H1 (cell line): ENCODE measurements around the gene TMLHE. TPM values are rescaled to one million over a fixed set of nuclear protein-coding genes. Genes with fewer than 3 reads are reported as not detected.

Experiments used
- CTCF ChIA-PET: fragments of 300-600 bp; sonication (Branson Sonifier 250); formaldehyde crosslinking; loops from one replicate; lab custom pipeline; 2021; ENCODE audit not compliant: partially characterized antibody; lab: Charles Lee
- POLR2A ChIA-PET: fragments of 300-600 bp; sonication (Branson Sonifier 250); formaldehyde crosslinking; loops from one replicate; lab custom pipeline; 2021; ENCODE audit warnings: inconsistent platforms; ENCODE audit not compliant: partially characterized antibody; lab: Charles Lee
- DNase-seq, 2 experiments: peaks; one replicate each; pipeline versions ENCODE4 v3.0.0 to v3.0.0-alpha.2; 2010 to 2022; ENCODE audit warnings: low spot score in 2 of 2, low read depth in 1 of 2, mixed read lengths in 1 of 2
- FAIRE-seq: peaks from 2 replicates; lab custom pipeline; 2011; peaks lifted over from hg19 to GRCh38; lab: Jason Lieb, UNC
- H2AFZ ChIP-seq: 2 replicates; pipeline ENCODE4 v1.8.1; 2012; ENCODE audit warnings: low read length, inconsistent platforms
- H2AK5ac ChIP-seq: 2 replicates; pipeline ENCODE4 v1.6.1; 2013; ENCODE audit warnings: low read depth, low read length
- H2BK120ac ChIP-seq: replicated peaks from 2 replicates; pipeline ENCODE3; 2013; ENCODE audit warnings: low read depth, low read length, inconsistent platforms
- H2BK12ac ChIP-seq: 2 replicates; pipeline ENCODE4 v1.6.1; 2013; ENCODE audit warnings: low read depth, low read length
- H2BK15ac ChIP-seq: 2 replicates; pipeline ENCODE4 v1.6.1; 2013; ENCODE audit warnings: low read length
- H2BK20ac ChIP-seq: 2 replicates; pipeline ENCODE4 v1.6.1; 2013; ENCODE audit warnings: low read length
- H2BK5ac ChIP-seq: 2 replicates; pipeline ENCODE4 v1.6.1; 2013; ENCODE audit warnings: low read depth, low read length
- H3K14ac ChIP-seq: 2 replicates; pipeline ENCODE4 v1.6.1; 2013; ENCODE audit warnings: inconsistent platforms; ENCODE audit not compliant: insufficient read length
- H3K18ac ChIP-seq: 2 replicates; pipeline ENCODE4 v1.6.1; 2013; ENCODE audit warnings: low read length; ENCODE audit errors: extremely low read depth
- H3K23ac ChIP-seq: 2 replicates; pipeline ENCODE4 v1.6.1; 2013; ENCODE audit warnings: inconsistent platforms; ENCODE audit not compliant: insufficient read length
- H3K23me2 ChIP-seq: 2 replicates; pipeline ENCODE4 v1.6.1; 2013; ENCODE audit warnings: low read depth, low read length
- H3K27ac ChIP-seq: 2 replicates; pipeline ENCODE4 v1.6.1; 2011; ENCODE audit warnings: low read depth, low read length, inconsistent platforms
- H3K27me3 ChIP-seq, 4 experiments: replicated peaks in 1 of 4; 1 replicate in 1 of 4; 2 replicates in 3 of 4; pipeline versions ENCODE4 v1.6.1 to v1.8.1; 2011 to 2013; ENCODE audit warnings: low read length in 3 of 4, mild to moderate bottlenecking in 3 of 4, inconsistent platforms in 2 of 4, mixed read lengths in 2 of 4, moderate library complexity in 1 of 4; ENCODE audit not compliant: control insufficient read depth in 3 of 4, insufficient read depth in 3 of 4; ENCODE audit errors: extremely low read depth in 1 of 4
- H3K36me3 ChIP-seq, 4 experiments: 2 replicates each; pipeline versions ENCODE4 v1.6.1 to v1.8.1; 2011 to 2013; ENCODE audit warnings: mild to moderate bottlenecking in 4 of 4, low read length in 3 of 4, moderate library complexity in 2 of 4, control low read depth in 1 of 4, inconsistent platforms in 1 of 4; ENCODE audit not compliant: insufficient read depth in 4 of 4, control insufficient read depth in 2 of 4
- H3K4ac ChIP-seq: replicated peaks from 2 replicates; pipeline ENCODE3; 2013; ENCODE audit warnings: low read length, low read depth, mixed read lengths, inconsistent platforms; ENCODE audit not compliant: insufficient read length
- H3K4me1 ChIP-seq, 4 experiments: replicated peaks in 1 of 4; 1 replicate in 1 of 4; 2 replicates in 3 of 4; pipeline versions ENCODE4 v1.6.1 to v1.8.1; 2011 to 2013; ENCODE audit warnings: low read length in 3 of 4, inconsistent platforms in 2 of 4, mixed read lengths in 1 of 4; ENCODE audit not compliant: insufficient read depth in 4 of 4, control insufficient read depth in 3 of 4
- H3K4me2 ChIP-seq, 2 experiments: 2 replicates each; pipeline versions ENCODE4 v1.6.1 to v1.8.1; 2011 to 2013; ENCODE audit warnings: low read depth in 2 of 2, low read length in 2 of 2, control low read depth in 1 of 2, inconsistent platforms in 1 of 2, mild to moderate bottlenecking in 1 of 2; ENCODE audit not compliant: insufficient read depth in 1 of 2
- H3K4me3 ChIP-seq, 4 experiments: fragments of 200-600, 300-600 bp in 1 of 4; sonication (generic), shearing (Covaris generic), sonication (Bioruptor Twin) in 1 of 4; 2 replicates each; pipeline versions ENCODE4 v1.5.1 to v1.8.1; 2011 to 2016; ENCODE audit warnings: low read length in 4 of 4, low read depth in 3 of 4, control low read depth in 2 of 4, inconsistent platforms in 2 of 4, mild to moderate bottlenecking in 2 of 4, mixed read lengths in 1 of 4, moderate library complexity in 1 of 4; ENCODE audit not compliant: insufficient read depth in 2 of 4; ENCODE audit errors: extremely low read depth in 1 of 4
- H3K56ac ChIP-seq: replicated peaks from 2 replicates; pipeline ENCODE3; 2013; ENCODE audit warnings: low read depth, mild to moderate bottlenecking, mixed read lengths, low read length, inconsistent platforms; ENCODE audit not compliant: insufficient read length
- H3K79me1 ChIP-seq: 2 replicates; pipeline ENCODE4 v1.6.1; 2013; ENCODE audit warnings: low read depth, low read length, control low read depth
- H3K79me2 ChIP-seq, 2 experiments: 2 replicates each; pipeline versions ENCODE4 v1.6.1 to v1.8.1; 2012 to 2013; ENCODE audit warnings: low read length in 2 of 2, mild to moderate bottlenecking in 2 of 2, inconsistent platforms in 1 of 2; ENCODE audit not compliant: insufficient read depth in 2 of 2, control insufficient read depth in 1 of 2
- H3K9ac ChIP-seq, 4 experiments: replicated peaks in 1 of 4; 1 replicate in 1 of 4; 2 replicates in 3 of 4; pipeline versions ENCODE4 v1.6.1 to v1.8.1; 2011 to 2013; ENCODE audit warnings: low read depth in 3 of 4, low read length in 3 of 4, control low read depth in 2 of 4, mild to moderate bottlenecking in 2 of 4, moderate library complexity in 2 of 4, inconsistent platforms in 1 of 4; ENCODE audit errors: extremely low read depth in 1 of 4
- H3K9me3 ChIP-seq, 2 experiments: 2 replicates each; pipeline versions ENCODE4 v1.6.1 to v1.8.1; 2012 to 2013; ENCODE audit warnings: mild to moderate bottlenecking in 2 of 2, moderate library complexity in 2 of 2, control low read depth in 1 of 2, inconsistent platforms in 1 of 2, low read depth in 1 of 2, low read length in 1 of 2, mixed read lengths in 1 of 2; ENCODE audit not compliant: insufficient read depth in 2 of 2
- H4K20me1 ChIP-seq, 2 experiments: replicated peaks in 1 of 2; 2 replicates each; pipeline versions ENCODE3 to v1.8.1; 2011 to 2013; ENCODE audit warnings: inconsistent platforms in 2 of 2, low read length in 2 of 2, mild to moderate bottlenecking in 1 of 2; ENCODE audit not compliant: insufficient read depth in 2 of 2, control insufficient read depth in 1 of 2
- H4K5ac ChIP-seq: 2 replicates; pipeline ENCODE4 v1.6.1; 2013; ENCODE audit warnings: low read length, low read depth, mixed read lengths, inconsistent platforms; ENCODE audit not compliant: insufficient read length
- H4K8ac ChIP-seq: 2 replicates; pipeline ENCODE4 v1.8.0; 2013; ENCODE audit warnings: mild to moderate bottlenecking, moderate library complexity, low read length, inconsistent platforms; ENCODE audit not compliant: insufficient read depth; ENCODE audit errors: extremely low read depth
- H4K91ac ChIP-seq: replicated peaks from 2 replicates; pipeline ENCODE3; 2013; ENCODE audit warnings: low read length, mixed read lengths, inconsistent platforms; ENCODE audit not compliant: insufficient read length
- GABPA ChIP-seq: IDR thresholded peaks from 2 replicates; pipeline ENCODE4 v1.6.1; 2011; ENCODE audit warnings: mild to moderate bottlenecking, low read length, moderate library complexity, borderline replicate concordance; ENCODE audit not compliant: insufficient read depth
- KDM4A ChIP-seq: IDR thresholded peaks from one replicate; pipeline ENCODE4 v1.7.1; 2012; ENCODE audit warnings: low read depth, mild to moderate bottlenecking, moderate library complexity, low read length, inconsistent platforms; ENCODE audit not compliant: severe bottlenecking
- TAF7 ChIP-seq: optimal IDR thresholded peaks from 2 replicates; pipeline ENCODE3; 2011; ENCODE audit warnings: low read depth, mild to moderate bottlenecking, inconsistent platforms, low read length, moderate library complexity, borderline replicate concordance
- WGBS, 2 experiments: shearing (Covaris generic) in 1 of 2; methylation state at CpG; one replicate each; pipeline versions ENCODE4 v1.1.6 to v1.1.7; 2013 to 2015; ENCODE audit warnings: low lambda C conversion rate in 2 of 2, mixed read lengths in 2 of 2, inconsistent platforms in 1 of 2, low coverage in 1 of 2, missing lambda C conversion rate in 1 of 2; ENCODE audit not compliant: insufficient replicate concordance in 2 of 2, insufficient coverage in 1 of 2, insufficient read length in 1 of 2; ENCODE audit errors: extremely low coverage in 1 of 2, missing lambda C conversion rate in 1 of 2; 5-methylcytosine and 5-hydroxymethylcytosine counted together
- polyA plus RNA-seq, 7 experiments: library from polyadenylated mRNA; depleted of rRNA in 3 of 7; stranded (reverse) in 5 of 7; unstranded in 2 of 7; fragments of >200 nt in 5 of 7; fragments of 200-250 nt in 2 of 7; gene quantifications; 1 replicate in 5 of 7; 2 replicates in 1 of 7; 4 replicates in 1 of 7; pipeline versions ENCODE4 v1.2.1 to v1.2.3, GENCODE V29; 2011 to 2013; ENCODE audit warnings: missing spikeins in 2 of 7, mixed read lengths in 2 of 7
- total RNA-seq: library from RNA; stranded (reverse); fragmentation: NEBNext Ultra II Directional; extraction: Animal tissue kit (Norgen Biotek cat#: 25700); gene quantifications from 2 replicates; pipeline ENCODE4 v1.2.1, GENCODE V29; 2021

Gene TMLHE
- total and polyA plus RNA-seq, 2 of the 8 experiments (the other 6 are each of a cell fraction or from before 2014, with no cell fraction given), result 9.1 to 10.3 TPM

GRCh38 chrX:155544881-155545280, 67.9 kb downstream of the TMLHE start:
- H2BK120ac ChIP-seq, result no peak overlapping the region
- WGBS, 2 experiments, result 50% methylated on average over 2 of the region's 2 CpGs; no CpG with 5 or more reads in 1 of the 2 experiments
- no peaks in the 10 kb centered on the region for H3K27me3 ChIP-seq
- no peak overlapping the region for H3K4me2 ChIP-seq
- H2BK12ac ChIP-seq, result no peak overlapping the region
- H3K56ac ChIP-seq, result no peak overlapping the region
- H2BK20ac ChIP-seq, result no peak overlapping the region
- FAIRE-seq (no peak), DNase-seq (no peak)
- H3K79me2 ChIP-seq, result no peaks in the 10 kb centered on the region
- no peaks in the 10 kb centered on the region for H4K20me1 ChIP-seq
- H3K79me1 ChIP-seq, result no peaks in the 10 kb centered on the region
- H2AK5ac ChIP-seq, result no peak overlapping the region
- no peaks in the 10 kb centered on the region for H3K4me1 ChIP-seq
- H4K8ac ChIP-seq, result no peak overlapping the region
- H3K18ac ChIP-seq, result no peak overlapping the region
- H2BK15ac ChIP-seq, result no peak overlapping the region
- H3K36me3 ChIP-seq, result peaks cover 0 to 2% (median 0%) of the 10 kb centered on the region in 4 experiments; a peak in 1 of 8 replicates
- no peak overlapping the region for H3K9ac ChIP-seq
- H3K23ac ChIP-seq, result no peak overlapping the region
- H4K5ac ChIP-seq, result no peak overlapping the region
- H2BK5ac ChIP-seq, result no peak overlapping the region
- H3K14ac ChIP-seq, result no peak overlapping the region
- H3K4ac ChIP-seq, result no peak overlapping the region
- H2AFZ ChIP-seq, result no peak overlapping the region
- ChIA-PET CTCF (no interaction called here), POLR2A (no interaction called here)
- no peaks in the 10 kb centered on the region for H3K9me3 ChIP-seq
- H3K23me2 ChIP-seq, result no peaks in the 10 kb centered on the region
- TF ChIP-seq TAF7, result no peak
- TF ChIP-seq GABPA, result no peak
- no peak for TF ChIP-seq KDM4A
- H3K4me3 ChIP-seq, result no peak overlapping the region
- no peak overlapping the region for H4K91ac ChIP-seq
- no peak overlapping the region for H3K27ac ChIP-seq
